ENCODE data around the gene HTR6.

HTR6 gene

DNA sequence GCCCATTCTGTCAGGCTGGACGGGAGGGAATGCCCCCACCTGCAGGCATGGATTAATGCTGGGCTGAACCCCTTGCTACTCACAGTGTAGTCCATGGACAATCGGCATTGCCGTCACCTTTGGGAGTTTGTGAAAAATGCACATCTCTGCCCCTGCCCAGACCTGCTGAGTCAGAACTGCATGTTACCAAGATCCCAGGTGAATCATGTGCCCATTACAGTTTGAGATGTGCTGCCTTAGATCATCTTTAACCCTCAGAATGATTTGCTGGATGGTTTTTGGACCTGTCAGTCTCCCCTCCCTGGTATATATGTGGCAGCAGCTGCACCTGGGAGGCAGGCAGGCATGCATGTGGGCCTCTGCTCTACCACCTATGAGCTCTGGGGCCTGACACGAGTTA, 15.0 kb downstream of the HTR6 start:
- TF ChIP-seq, protein P1, sequence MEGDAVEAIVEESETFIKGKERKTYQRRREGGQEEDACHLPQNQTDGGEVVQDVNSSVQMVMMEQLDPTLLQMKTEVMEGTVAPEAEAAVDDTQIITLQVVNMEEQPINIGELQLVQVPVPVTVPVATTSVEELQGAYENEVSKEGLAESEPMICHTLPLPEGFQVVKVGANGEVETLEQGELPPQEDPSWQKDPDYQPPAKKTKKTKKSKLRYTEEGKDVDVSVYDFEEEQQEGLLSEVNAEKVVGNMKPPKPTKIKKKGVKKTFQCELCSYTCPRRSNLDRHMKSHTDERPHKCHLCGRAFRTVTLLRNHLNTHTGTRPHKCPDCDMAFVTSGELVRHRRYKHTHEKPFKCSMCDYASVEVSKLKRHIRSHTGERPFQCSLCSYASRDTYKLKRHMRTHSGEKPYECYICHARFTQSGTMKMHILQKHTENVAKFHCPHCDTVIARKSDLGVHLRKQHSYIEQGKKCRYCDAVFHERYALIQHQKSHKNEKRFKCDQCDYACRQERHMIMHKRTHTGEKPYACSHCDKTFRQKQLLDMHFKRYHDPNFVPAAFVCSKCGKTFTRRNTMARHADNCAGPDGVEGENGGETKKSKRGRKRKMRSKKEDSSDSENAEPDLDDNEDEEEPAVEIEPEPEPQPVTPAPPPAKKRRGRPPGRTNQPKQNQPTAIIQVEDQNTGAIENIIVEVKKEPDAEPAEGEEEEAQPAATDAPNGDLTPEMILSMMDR (conservative IDR thresholded peaks at IDR 0.05; ENCODE audit: low read length) = no peak
- no peak for TF ChIP-seq EZH2phosphoT487 (IDR thresholded peaks at IDR 0.05; ENCODE audit: borderline replicate concordance)
- H3K79me2 ChIP-seq (ENCODE audit: insufficient read depth, low read length) = no peaks in the 10 kb centered on the region
- H3K4me2 ChIP-seq (ENCODE audit: low read depth, low read length, poor library complexity, severe bottlenecking) = no peak overlapping the region
- H3K9me3 ChIP-seq (ENCODE audit: insufficient read depth, low read depth, low read length) = no peaks in the 10 kb centered on the region
- no peaks in the 10 kb centered on the region for H3K4me1 ChIP-seq (ENCODE audit: insufficient read depth, low read length, poor library complexity, severe bottlenecking)
- no peak overlapping the region for H3K9ac ChIP-seq (ENCODE audit: low read depth, low read length, poor library complexity, severe bottlenecking)
- H3F3A ChIP-seq (ENCODE audit: low read depth) = no peaks in the 10 kb centered on the region
- no peak overlapping the region for H2AFZ ChIP-seq (ENCODE audit: low read length)
- H3K27me3 ChIP-seq (ENCODE audit: insufficient read depth, low read length, poor library complexity, severe bottlenecking) = no peaks in the 10 kb centered on the region
- H3K4me3 ChIP-seq (ENCODE audit: low read length, poor library complexity, severe bottlenecking) = no peak overlapping the region
- H3K36me3 ChIP-seq (ENCODE audit: insufficient read depth, low read length) = no peaks in the 10 kb centered on the region
- H4K20me1 ChIP-seq (ENCODE audit: insufficient read depth, low read length, poor library complexity, severe bottlenecking) = no peaks in the 10 kb centered on the region
- no peaks in the 10 kb centered on the region for H3K9me2 ChIP-seq (replicated peaks; ENCODE audit: low read depth, low read length)

DNA sequence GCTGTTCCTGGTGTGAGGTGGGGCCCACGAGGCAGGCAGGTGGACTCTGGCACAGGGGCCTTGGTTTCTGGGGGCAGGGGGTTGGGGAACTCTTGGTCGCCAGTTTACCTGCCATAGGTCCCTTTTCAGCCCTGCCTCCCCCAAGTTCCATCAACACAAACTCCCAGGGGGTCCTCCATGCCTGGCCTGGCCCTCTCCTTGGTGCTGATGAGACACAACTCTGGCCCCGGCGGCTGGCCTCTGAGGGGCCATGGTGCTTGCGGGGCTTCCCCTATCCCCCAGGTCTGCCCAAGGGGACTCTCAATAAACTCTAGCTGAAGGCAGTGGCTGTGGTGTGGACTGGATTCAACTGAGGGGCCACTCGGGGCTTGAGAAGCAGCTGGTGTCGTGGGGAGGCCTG, 16.0 kb downstream of the HTR6 start:
- Histone ChIP-seq H3K4me2 (ENCODE audit: low read depth, low read length, poor library complexity, severe bottlenecking) (no peak overlapping the region), H3F3A (ENCODE audit: low read depth) (no peaks in the 10 kb centered on the region), H3K27me3 (ENCODE audit: insufficient read depth, low read length, poor library complexity, severe bottlenecking) (no peaks in the 10 kb centered on the region), H2AFZ (ENCODE audit: low read length) (no peak overlapping the region), H3K9me2 (replicated peaks; ENCODE audit: low read depth, low read length) (no peaks in the 10 kb centered on the region), H3K4me1 (ENCODE audit: insufficient read depth, low read length, poor library complexity, severe bottlenecking) (no peaks in the 10 kb centered on the region), H3K79me2 (ENCODE audit: insufficient read depth, low read length) (no peaks in the 10 kb centered on the region), H3K4me3 (ENCODE audit: low read length, poor library complexity, severe bottlenecking) (no peak overlapping the region), H3K9me3 (ENCODE audit: insufficient read depth, low read depth, low read length) (no peaks in the 10 kb centered on the region), H3K9ac (ENCODE audit: low read depth, low read length, poor library complexity, severe bottlenecking) (no peak overlapping the region), H3K36me3 (ENCODE audit: insufficient read depth, low read length) (no peaks in the 10 kb centered on the region), H4K20me1 (ENCODE audit: insufficient read depth, low read length, poor library complexity, severe bottlenecking) (no peaks in the 10 kb centered on the region)
- no peak for TF ChIP-seq EZH2phosphoT487 (IDR thresholded peaks at IDR 0.05; ENCODE audit: borderline replicate concordance)
- TF ChIP-seq, protein P1 (conservative IDR thresholded peaks at IDR 0.05; ENCODE audit: low read length) = no peak

DNA sequence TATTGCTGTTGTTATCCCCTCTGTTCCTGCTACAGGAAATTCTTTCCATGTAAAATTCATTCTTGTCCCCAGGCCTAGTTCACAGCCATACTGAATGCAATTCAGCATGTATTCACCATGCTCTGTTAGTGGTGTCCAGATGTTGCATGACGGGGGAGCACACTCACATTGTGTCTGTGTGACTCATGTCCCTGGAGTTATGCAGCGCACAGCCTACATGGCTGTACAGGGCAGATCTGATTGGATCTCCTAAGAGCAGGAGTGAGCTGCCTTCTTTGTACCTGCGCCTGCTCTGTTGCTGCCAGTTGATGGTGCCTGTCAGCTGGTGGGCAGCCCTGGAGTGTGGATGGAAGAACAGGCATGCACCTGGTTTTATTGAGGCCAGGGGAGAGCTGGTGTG, 17.6 kb downstream of the HTR6 start:
- no peak overlapping the region for H3K4me3 ChIP-seq (ENCODE audit: low read length, poor library complexity, severe bottlenecking)
- no peaks in the 10 kb centered on the region for H3K4me1 ChIP-seq (ENCODE audit: insufficient read depth, low read length, poor library complexity, severe bottlenecking)
- no peaks in the 10 kb centered on the region for H3K27me3 ChIP-seq (ENCODE audit: insufficient read depth, low read length, poor library complexity, severe bottlenecking)
- no peaks in the 10 kb centered on the region for H3K79me2 ChIP-seq (ENCODE audit: insufficient read depth, low read length)
- no peaks in the 10 kb centered on the region for H3K9me2 ChIP-seq (replicated peaks; ENCODE audit: low read depth, low read length)
- no peak overlapping the region for H3K4me2 ChIP-seq (ENCODE audit: low read depth, low read length, poor library complexity, severe bottlenecking)
- H3K9ac ChIP-seq (ENCODE audit: low read depth, low read length, poor library complexity, severe bottlenecking) = no peak overlapping the region
- H3F3A ChIP-seq (ENCODE audit: low read depth) = no peaks in the 10 kb centered on the region
- no peaks in the 10 kb centered on the region for H3K9me3 ChIP-seq (ENCODE audit: insufficient read depth, low read depth, low read length)
- H3K36me3 ChIP-seq (ENCODE audit: insufficient read depth, low read length) = no peaks in the 10 kb centered on the region
- no peak overlapping the region for H2AFZ ChIP-seq (ENCODE audit: low read length)
- H4K20me1 ChIP-seq (ENCODE audit: insufficient read depth, low read length, poor library complexity, severe bottlenecking) = no peaks in the 10 kb centered on the region
- no peak for TF ChIP-seq EZH2phosphoT487 (IDR thresholded peaks at IDR 0.05; ENCODE audit: borderline replicate concordance)
- TF ChIP-seq, protein P1 (conservative IDR thresholded peaks at IDR 0.05; ENCODE audit: low read length) = no peak

Data from Loucy (cell line).